ENCODE measurements around the gene CLPTM1.

DNA sequence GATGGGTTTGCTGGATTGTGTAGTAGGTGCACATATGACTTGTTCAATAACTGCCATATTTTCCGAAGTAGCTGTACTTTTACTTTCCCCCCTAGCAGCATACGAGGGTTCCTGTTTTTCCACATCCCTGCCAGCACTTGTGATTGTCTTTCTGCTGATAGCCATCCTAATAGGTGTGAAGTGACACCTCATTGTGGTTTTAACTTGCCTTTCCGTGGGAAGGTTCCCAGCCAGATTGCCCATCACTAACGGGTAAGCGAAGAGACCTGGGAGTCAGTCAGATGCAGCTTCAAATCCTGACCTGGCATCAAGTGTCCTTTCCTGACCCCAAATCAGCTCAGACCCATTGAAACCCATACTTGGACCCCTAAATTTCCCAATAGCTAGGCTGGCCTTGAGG lies 4.5 kb downstream of the CLPTM1 start:
- TF ChIP-seq, protein P1, sequence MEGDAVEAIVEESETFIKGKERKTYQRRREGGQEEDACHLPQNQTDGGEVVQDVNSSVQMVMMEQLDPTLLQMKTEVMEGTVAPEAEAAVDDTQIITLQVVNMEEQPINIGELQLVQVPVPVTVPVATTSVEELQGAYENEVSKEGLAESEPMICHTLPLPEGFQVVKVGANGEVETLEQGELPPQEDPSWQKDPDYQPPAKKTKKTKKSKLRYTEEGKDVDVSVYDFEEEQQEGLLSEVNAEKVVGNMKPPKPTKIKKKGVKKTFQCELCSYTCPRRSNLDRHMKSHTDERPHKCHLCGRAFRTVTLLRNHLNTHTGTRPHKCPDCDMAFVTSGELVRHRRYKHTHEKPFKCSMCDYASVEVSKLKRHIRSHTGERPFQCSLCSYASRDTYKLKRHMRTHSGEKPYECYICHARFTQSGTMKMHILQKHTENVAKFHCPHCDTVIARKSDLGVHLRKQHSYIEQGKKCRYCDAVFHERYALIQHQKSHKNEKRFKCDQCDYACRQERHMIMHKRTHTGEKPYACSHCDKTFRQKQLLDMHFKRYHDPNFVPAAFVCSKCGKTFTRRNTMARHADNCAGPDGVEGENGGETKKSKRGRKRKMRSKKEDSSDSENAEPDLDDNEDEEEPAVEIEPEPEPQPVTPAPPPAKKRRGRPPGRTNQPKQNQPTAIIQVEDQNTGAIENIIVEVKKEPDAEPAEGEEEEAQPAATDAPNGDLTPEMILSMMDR (IDR thresholded peaks at IDR 0.05), result no peak
- TF ChIP-seq POLR2A (IDR thresholded peaks at IDR 0.05), result no peak

Measured in adrenal gland (tissue), 5 donors.